Hepatocyte (in vitro differentiated cells): ENCODE results near the gene FMO5. TPM values are rescaled to one million over a fixed set of nuclear protein-coding genes. Genes with fewer than 3 reads are reported as not detected.

ENCODE experiments used
- DNase-seq: peaks from one replicate; pipeline ENCODE4 v3.0.0-alpha.2; 2016; ENCODE audit warnings: low spot score
- H2AFZ ChIP-seq: fragments of 200-600 bp; sonication (generic); 2 replicates; pipeline ENCODE4 v1.6.0; 2016; ENCODE audit warnings: antibody characterized with exemption, mild to moderate bottlenecking
- H3K27ac ChIP-seq: fragments of 200-600 bp; sonication (generic); 2 replicates; pipeline ENCODE4 v1.5.1; 2016; ENCODE audit warnings: mild to moderate bottlenecking
- H3K27me3 ChIP-seq: fragments of 200-600 bp; sonication (generic); 2 replicates; pipeline ENCODE4 v1.6.1; 2016
- H3K36me3 ChIP-seq: fragments of 200-600 bp; sonication (generic); replicated peaks from 2 replicates; pipeline ENCODE4 v1.5.1; 2016; ENCODE audit warnings: low read depth; ENCODE audit not compliant: insufficient read depth
- H3K4me1 ChIP-seq: fragments of 200-600 bp; sonication (generic); 2 replicates; pipeline ENCODE4 v1.5.1; 2016; ENCODE audit warnings: mild to moderate bottlenecking, moderate library complexity; ENCODE audit not compliant: insufficient read depth
- H3K4me2 ChIP-seq: fragments of 200-600 bp; sonication (generic); 2 replicates; pipeline ENCODE4 v1.6.0; 2016
- H3K4me3 ChIP-seq: fragments of 200-600 bp; sonication (generic); 2 replicates; pipeline ENCODE4 v1.5.1; 2016; ENCODE audit warnings: mild to moderate bottlenecking
- H3K79me2 ChIP-seq: fragments of 200-600 bp; sonication (generic); 2 replicates; pipeline ENCODE4 v1.6.0; 2017; ENCODE audit warnings: mild to moderate bottlenecking
- H3K9me2 ChIP-seq: fragments of 200-600 bp; sonication (generic); replicated peaks from 2 replicates; pipeline ENCODE4 v1.6.0; 2017; ENCODE audit warnings: mild to moderate bottlenecking; ENCODE audit not compliant: insufficient read depth
- H3K9me3 ChIP-seq: fragments of 200-600 bp; sonication (generic); 2 replicates; pipeline ENCODE4 v1.5.1; 2016; ENCODE audit warnings: low read depth, mild to moderate bottlenecking
- H4K20me1 ChIP-seq: fragments of 200-600 bp; sonication (generic); 2 replicates; pipeline ENCODE4 v1.6.0; 2016; ENCODE audit warnings: mild to moderate bottlenecking; ENCODE audit not compliant: insufficient read depth, poor library complexity, severe bottlenecking
- CTCF ChIP-seq: fragments of 200-600 bp; sonication (generic); IDR thresholded peaks from 2 replicates; pipeline ENCODE4 v1.5.1; 2016; ENCODE audit warnings: antibody characterized with exemption, mild to moderate bottlenecking; ENCODE audit not compliant: poor library complexity
- EZH2 ChIP-seq: fragments of 200-600 bp; sonication (generic); IDR thresholded peaks from 2 replicates; pipeline ENCODE4 v1.6.1; 2016; ENCODE audit warnings: antibody characterized with exemption, mild to moderate bottlenecking, borderline replicate concordance
- EZH2phosphoT487 ChIP-seq: fragments of 200-600 bp; sonication (generic); IDR thresholded peaks from one replicate; pipeline ENCODE4 v1.6.1; 2018; ENCODE audit warnings: antibody characterized with exemption, mild to moderate bottlenecking, low read depth, moderate library complexity; ENCODE audit not compliant: unreplicated experiment, severe bottlenecking
- WGBS: methylation state at CpG from one replicate; pipeline ENCODE4 v1.1.6; 2016; ENCODE audit warnings: low lambda C conversion rate; ENCODE audit errors: missing lambda C conversion rate; 5-methylcytosine and 5-hydroxymethylcytosine counted together
- polyA plus RNA-seq: library from polyadenylated mRNA; unstranded; fragments of >200 nt; fragmentation: Nextera tagmentation; extraction: Ambion mirVana; gene quantifications from 2 replicates; pipeline ENCODE4 v1.2.1, GENCODE V29; 2016
- total RNA-seq: library from RNA; depleted of rRNA; stranded (reverse); fragments of >200 nt; gene quantifications from 2 replicates; pipeline ENCODE4 v1.2.3, GENCODE V29; 2014

The FMO5 gene
- total and polyA plus RNA-seq, 2 experiments from 2014 or later: 44.6 to 48.6 TPM

- no peaks in the 10 kb centered on the region for H3K36me3 ChIP-seq
- peaks cover 56% of the 10 kb centered on the region for H3K79me2 ChIP-seq
- no peaks in the 10 kb centered on the region for H3K27me3 ChIP-seq
- no peaks in the 10 kb centered on the region for H3K9me2 ChIP-seq
- peaks cover 5% of the 10 kb centered on the region for H4K20me1 ChIP-seq
- peaks cover 22% of the 10 kb centered on the region for H3K4me1 ChIP-seq
- H2AFZ ChIP-seq: peak overlapping the region; percentile 95
- WGBS: 2% methylated on average over 4 of the region's 4 CpGs
- H3K9me3 ChIP-seq: no peaks in the 10 kb centered on the region
- peak overlapping the region; percentile 97 for H3K4me3 ChIP-seq
- peak overlapping the region; percentile 79 for H3K4me2 ChIP-seq
- TF ChIP-seq EZH2phosphoT487: no peak
- no peak for TF ChIP-seq CTCF
- TF ChIP-seq EZH2: no peak
- no peak for DNase-seq
- no peak overlapping the region for H3K27ac ChIP-seq
Observed at GRCh38 chr1:147243841-147244240, 18.7 kb upstream of the FMO5 start.

GRCh38 chr1:147243228-147243685 lies 18.1 kb upstream of the FMO5 start:
- under 1% methylated on average over 30 of the region's 30 CpGs for WGBS
- peak overlapping the region; percentile 79 for H3K4me2 ChIP-seq
- H3K9me2 ChIP-seq: no peaks in the 10 kb centered on the region
- peak overlapping the region; percentile 91 for H3K27ac ChIP-seq
- H3K79me2 ChIP-seq: peaks cover 51% of the 10 kb centered on the region
- H3K4me3 ChIP-seq: peak overlapping the region; percentile 97
- TF ChIP-seq EZH2phosphoT487 (no peak), CTCF (no peak), EZH2 (no peak)
- peaks cover 5% of the 10 kb centered on the region for H4K20me1 ChIP-seq
- no peaks in the 10 kb centered on the region for H3K27me3 ChIP-seq
- no peaks in the 10 kb centered on the region for H3K36me3 ChIP-seq
- H3K4me1 ChIP-seq: peaks cover 28% of the 10 kb centered on the region
- no peaks in the 10 kb centered on the region for H3K9me3 ChIP-seq
- peak overlapping the region; percentile 95 for H2AFZ ChIP-seq
- DNase-seq: peak; percentile 44

- peak within 1 kb of the TSS; percentile 91 for H3K27ac ChIP-seq
- peak; percentile 98 for DNase-seq
- under 1% methylated on average over 74 of the region's 82 CpGs for WGBS
- H3K27me3 ChIP-seq: no peaks in the 10 kb centered on the region
- TF ChIP-seq CTCF (peak; percentile 99), EZH2phosphoT487 (no peak)
- H3K4me3 ChIP-seq: peak within 1 kb of the TSS; percentile 97
- peaks cover 44% of the 10 kb centered on the region for H3K79me2 ChIP-seq
- H3K4me1 ChIP-seq: peaks cover 30% of the 10 kb centered on the region
- H3K9me3 ChIP-seq: no peaks in the 10 kb centered on the region
- H2AFZ ChIP-seq: peak within 1 kb of the TSS; percentile 95
- peaks cover 5% of the 10 kb centered on the region for H4K20me1 ChIP-seq
- H3K4me2 ChIP-seq: peak within 1 kb of the TSS; percentile 79
- H3K9me2 ChIP-seq: no peaks in the 10 kb centered on the region
- no peaks in the 10 kb centered on the region for H3K36me3 ChIP-seq
Observed at GRCh38 chr1:147242449-147243227, 17.5 kb upstream of the FMO5 start, which contains the start of gene CHD1L. Gene CHD1L (plus strand): TSS chr1:147242684. CDS start chr1:147242704, 20 bp downstream.
